ENCODE measurements around the gene KIF3B.

The KIF3B gene

GRCh38 chr20:32232326-32232886 lies 45.0 kb upstream of the KIF3B start:
- no peak for DNase-seq (ENCODE audit: low spot score)
- TF ChIP-seq, protein P1, sequence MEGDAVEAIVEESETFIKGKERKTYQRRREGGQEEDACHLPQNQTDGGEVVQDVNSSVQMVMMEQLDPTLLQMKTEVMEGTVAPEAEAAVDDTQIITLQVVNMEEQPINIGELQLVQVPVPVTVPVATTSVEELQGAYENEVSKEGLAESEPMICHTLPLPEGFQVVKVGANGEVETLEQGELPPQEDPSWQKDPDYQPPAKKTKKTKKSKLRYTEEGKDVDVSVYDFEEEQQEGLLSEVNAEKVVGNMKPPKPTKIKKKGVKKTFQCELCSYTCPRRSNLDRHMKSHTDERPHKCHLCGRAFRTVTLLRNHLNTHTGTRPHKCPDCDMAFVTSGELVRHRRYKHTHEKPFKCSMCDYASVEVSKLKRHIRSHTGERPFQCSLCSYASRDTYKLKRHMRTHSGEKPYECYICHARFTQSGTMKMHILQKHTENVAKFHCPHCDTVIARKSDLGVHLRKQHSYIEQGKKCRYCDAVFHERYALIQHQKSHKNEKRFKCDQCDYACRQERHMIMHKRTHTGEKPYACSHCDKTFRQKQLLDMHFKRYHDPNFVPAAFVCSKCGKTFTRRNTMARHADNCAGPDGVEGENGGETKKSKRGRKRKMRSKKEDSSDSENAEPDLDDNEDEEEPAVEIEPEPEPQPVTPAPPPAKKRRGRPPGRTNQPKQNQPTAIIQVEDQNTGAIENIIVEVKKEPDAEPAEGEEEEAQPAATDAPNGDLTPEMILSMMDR (IDR thresholded peaks at IDR 0.05; ENCODE audit: extremely low read depth, missing control alignments), result no peak

DNA sequence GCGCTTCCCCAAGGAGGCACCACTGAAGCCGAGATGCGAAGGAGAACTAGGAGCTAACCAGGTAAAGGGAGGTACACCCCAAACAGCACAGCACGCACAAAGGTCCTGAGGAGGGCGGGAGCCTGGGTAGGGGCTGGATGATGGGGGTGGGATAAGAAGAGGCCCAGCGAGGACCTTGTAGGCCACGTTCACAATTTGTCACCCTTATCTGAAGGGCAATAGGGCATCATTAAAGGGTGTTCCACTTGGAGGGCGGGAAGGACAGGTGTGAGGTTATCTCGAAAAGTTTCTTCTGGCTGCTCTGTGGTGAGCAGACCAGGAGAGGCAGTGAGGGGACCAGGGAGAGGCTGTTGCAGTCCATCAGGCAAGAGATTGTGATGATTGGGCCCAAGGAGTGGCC lies 44.2 kb upstream of the KIF3B start:
- no peak for DNase-seq (ENCODE audit: low spot score)
- TF ChIP-seq, protein P1 (IDR thresholded peaks at IDR 0.05; ENCODE audit: extremely low read depth, missing control alignments), result no peak

- TF ChIP-seq, protein P1 (IDR thresholded peaks at IDR 0.05; ENCODE audit: extremely low read depth, missing control alignments), result no peak
- no peak for DNase-seq (ENCODE audit: low spot score)
Observed at GRCh38 chr20:32234135-32234808, 43.2 kb upstream of the KIF3B start.

- TF ChIP-seq, protein P1 (IDR thresholded peaks at IDR 0.05; ENCODE audit: extremely low read depth, missing control alignments), result no peak
- DNase-seq (ENCODE audit: low spot score), result no peak
Observed at GRCh38 chr20:32235331-32236047, 42.0 kb upstream of the KIF3B start.

GRCh38 chr20:32236048-32236533 lies 41.4 kb upstream of the KIF3B start:
- TF ChIP-seq, protein P1 (IDR thresholded peaks at IDR 0.05; ENCODE audit: extremely low read depth, missing control alignments), result no peak
- DNase-seq (ENCODE audit: low spot score), result no peak

GRCh38 chr20:32236819-32237218 lies 40.6 kb upstream of the KIF3B start:
- TF ChIP-seq, protein P1 (IDR thresholded peaks at IDR 0.05; ENCODE audit: extremely low read depth, missing control alignments), result no peak
- DNase-seq (ENCODE audit: low spot score), result no peak

- TF ChIP-seq, protein P1 (IDR thresholded peaks at IDR 0.05; ENCODE audit: extremely low read depth, missing control alignments), result no peak
Observed at GRCh38 chr20:32237419-32237818, 40.0 kb upstream of the KIF3B start.

More at GRCh38 chr20:32237419-32237818, 40.0 kb upstream of the KIF3B start:
- no peak for DNase-seq (ENCODE audit: low spot score)
